Heart right ventricle (tissue), 16 donors: ENCODE results near the gene STK24. TPM values are rescaled to one million over a fixed set of nuclear protein-coding genes. Genes with fewer than 3 reads are reported as not detected.
"Not testable (repeated sequence)": the region's sequence is repeated elsewhere in the genome, so short reads cannot be mapped to it uniquely, and the experiment has no call there.

Experiments used
- ATAC-seq, 8 donors: fragments of 200-7000 bp; cut with Tn5 transposase; one replicate each; pipeline ENCODE4 v1.9.1; 2020; ENCODE audit warnings: mild to moderate bottlenecking in 8 of 8, moderate library complexity in 8 of 8, moderate number of reproducible peaks in 1 of 8
- DNase-seq, 2 donors: peaks; one replicate each; pipeline ENCODE4 v3.0.0-alpha.2; 2020
- H3K27ac ChIP-seq, 10 donors: fragments of 200-600 bp; sonication (generic) in 2 of 10; one replicate each; pipeline versions ENCODE4 v1.5.0 to v1.8.0; 2020 to 2022; ENCODE audit warnings: mild to moderate bottlenecking in 3 of 10
- H3K27me3 ChIP-seq, 7 donors: fragments of 200-600 bp; one replicate each; pipeline ENCODE4 v1.8.0; 2021 to 2022; ENCODE audit warnings: mild to moderate bottlenecking in 2 of 7
- H3K36me3 ChIP-seq, 9 donors: fragments of 200-600 bp; sonication (generic) in 1 of 9; one replicate each; pipeline versions ENCODE4 v1.5.0 to v1.8.0; 2020 to 2022; ENCODE audit warnings: mild to moderate bottlenecking in 2 of 9
- H3K4me1 ChIP-seq, 9 donors: fragments of 200-600 bp; sonication (generic) in 1 of 9; one replicate each; pipeline versions ENCODE4 v1.5.0 to v1.8.0; 2020 to 2022; ENCODE audit warnings: mild to moderate bottlenecking in 4 of 9
- H3K4me3 ChIP-seq, 10 donors: fragments of 200-600 bp; sonication (generic) in 2 of 10; one replicate each; pipeline versions ENCODE4 v1.5.0 to v1.8.0; 2020 to 2022; ENCODE audit warnings: mild to moderate bottlenecking in 7 of 10, moderate library complexity in 2 of 10
- H3K9me3 ChIP-seq, 11 donors: fragments of 200-600 bp in 10 of 11; sonication (generic) in 2 of 11; one replicate each; pipeline versions ENCODE4 v1.5.0 to v1.8.0; 2013 to 2022; ENCODE audit warnings: mild to moderate bottlenecking in 2 of 11, control low read depth in 1 of 11, moderate library complexity in 1 of 11
- WGBS, 2 donors: extraction: QIAGEN DNeasy Blood & Tissue Kit; methylation state at CpG; one replicate each; pipeline ENCODE4 v1.1.7; 2013; ENCODE audit warnings: inconsistent platforms in 1 of 2; 5-methylcytosine and 5-hydroxymethylcytosine counted together
- intact Hi-C, 10 donors: fragments of 100-400 bp; cut with DNase I; formaldehyde crosslinking; loops; one replicate each; pipeline versions ENCODE4 v1.11.1 to v1.14.2; 2022
- polyA plus RNA-seq, 2 donors: library from polyadenylated mRNA; stranded (reverse); fragments of 200-250 nt; gene quantifications; one replicate each; pipeline ENCODE4 v1.2.3, GENCODE V29; 2013
- total RNA-seq, 10 donors: library from RNA; stranded (reverse); fragmentation: NEBNext Ultra II Directional in 3 of 10; extraction: Animal tissue kit (Norgen Biotek cat#: 25700) in 3 of 10; gene quantifications; one replicate each; pipeline versions ENCODE4 v1.2.1 to v1.2.4, GENCODE V29; 2021 to 2023
- TF ChIP-seq, protein P1 (sequence below), 9 donors: fragments of 200-600 bp; sonication (generic) in 2 of 9; IDR thresholded peaks; one replicate each; pipeline versions ENCODE4 v1.5.0 to v1.8.0; 2021 to 2022; ENCODE audit warnings: antibody characterized with exemption in 9 of 9, mild to moderate bottlenecking in 5 of 9, moderate library complexity in 1 of 9
- donor health status: Arrhythmogenic right ventricular cardiomyopathy.
- donor health status: ischemic (EF 13 %, LVEDD 7.1; RV severe dilation, severe dysfunction).
- donor health status: healthy with polysubstance abuse.
- donor health status: DM: no; HTN: yes; CAD: no.
- donor health status: DM: no; HTN: no; CAD: no.
- donor health status: ischemic (EF 25% LVEDD 6.9; RV normal size, moderate dysfunction).
- donor health status: ischemic (EF 25% LVEDD 5.7; RV mildly dilated, moderate dysfunction).
- donor health status: healthy.
- donor health status: DM: yes; HTN: yes; CAD: no.
- donor health status: Ischemic cardiomyopathy.
- donor health status: ischemic (EF 35%, LVEDD 5.7; RV mildly dilated, moderate dysfunction).
- donor health status: nonischemic (EF 11% LVEDD 7.7; RV severe dilation, severe dysfunction).
- donor health status: DM: yes; HTN: yes; CAD: no.
- donor health status: PGD.
- donor health status: ischemic (EF 29% LVEDD 5.4; RV normal size, mild dysfunction).
- donor health status: nonischemic (EF 23%, LVEDD 6.1; RV moderate dilation, normal function).

STK24 gene
- total and polyA plus RNA-seq, 12 donors, result 20.8 to 72.9 (median 61.5) TPM

- ATAC-seq, result no peak
- Histone ChIP-seq H3K9me3 (peaks cover 0 to 8% (median 0%) of the 10 kb centered on the region in 11 donors), H3K4me1 (peaks cover 0 to 4% (median 0%) of the 10 kb centered on the region in 9 donors), H3K36me3 (no peaks in the 10 kb centered on the region), H3K27ac (no peak overlapping the region), H3K4me3 (no peak overlapping the region), H3K27me3 (no peaks in the 10 kb centered on the region)
- TF ChIP-seq, protein P1, sequence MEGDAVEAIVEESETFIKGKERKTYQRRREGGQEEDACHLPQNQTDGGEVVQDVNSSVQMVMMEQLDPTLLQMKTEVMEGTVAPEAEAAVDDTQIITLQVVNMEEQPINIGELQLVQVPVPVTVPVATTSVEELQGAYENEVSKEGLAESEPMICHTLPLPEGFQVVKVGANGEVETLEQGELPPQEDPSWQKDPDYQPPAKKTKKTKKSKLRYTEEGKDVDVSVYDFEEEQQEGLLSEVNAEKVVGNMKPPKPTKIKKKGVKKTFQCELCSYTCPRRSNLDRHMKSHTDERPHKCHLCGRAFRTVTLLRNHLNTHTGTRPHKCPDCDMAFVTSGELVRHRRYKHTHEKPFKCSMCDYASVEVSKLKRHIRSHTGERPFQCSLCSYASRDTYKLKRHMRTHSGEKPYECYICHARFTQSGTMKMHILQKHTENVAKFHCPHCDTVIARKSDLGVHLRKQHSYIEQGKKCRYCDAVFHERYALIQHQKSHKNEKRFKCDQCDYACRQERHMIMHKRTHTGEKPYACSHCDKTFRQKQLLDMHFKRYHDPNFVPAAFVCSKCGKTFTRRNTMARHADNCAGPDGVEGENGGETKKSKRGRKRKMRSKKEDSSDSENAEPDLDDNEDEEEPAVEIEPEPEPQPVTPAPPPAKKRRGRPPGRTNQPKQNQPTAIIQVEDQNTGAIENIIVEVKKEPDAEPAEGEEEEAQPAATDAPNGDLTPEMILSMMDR (IDR thresholded peaks at IDR 0.05), result no peak
- intact Hi-C loops, result no loop called here
- no peak for DNase-seq
- WGBS, 2 donors, result 94 to 96% methylated on average over 2 of the region's 2 CpGs
Measured at GRCh38 chr13:98591721-98592361, 14.9 kb upstream of the STK24 start.

DNA sequence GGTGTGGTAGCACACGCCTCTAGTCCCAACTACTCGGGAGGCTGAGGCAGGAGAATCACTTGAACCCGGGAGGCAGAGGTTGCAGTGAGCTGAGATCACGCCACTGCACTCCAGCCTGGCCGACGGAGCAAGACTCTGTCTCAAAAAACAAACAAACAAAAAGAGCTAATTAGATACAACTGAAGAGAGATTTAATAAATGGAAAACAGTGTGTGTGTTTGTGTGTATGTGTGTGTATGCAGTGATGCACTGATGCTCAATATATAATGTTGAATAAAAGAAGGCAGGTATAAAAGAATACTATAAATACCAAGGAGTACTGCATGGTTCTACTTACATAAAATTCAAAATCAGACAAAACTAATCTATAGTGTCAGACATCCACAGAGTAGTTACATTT, 13.6 kb upstream of the STK24 start:
- intact Hi-C loops, H3K27ac ChIP-seq, ATAC-seq, DNase-seq, H3K9me3 ChIP-seq, H3K4me3 ChIP-seq, H3K36me3 ChIP-seq, H3K4me1 ChIP-seq, H3K27me3 ChIP-seq: not testable (repeated sequence)
- 93 to 95% methylated on average over 6 of the region's 6 CpGs for WGBS, 2 donors

GRCh38 chr13:98589516-98589915, 12.6 kb upstream of the STK24 start:
- H3K36me3 ChIP-seq, H3K9me3 ChIP-seq, H3K27ac ChIP-seq, H3K27me3 ChIP-seq, H3K4me3 ChIP-seq, DNase-seq, intact Hi-C loops, H3K4me1 ChIP-seq, ATAC-seq: not testable (repeated sequence)
- 88 to 92% methylated on average over 12 of the region's 12 CpGs for WGBS, 2 donors

DNA sequence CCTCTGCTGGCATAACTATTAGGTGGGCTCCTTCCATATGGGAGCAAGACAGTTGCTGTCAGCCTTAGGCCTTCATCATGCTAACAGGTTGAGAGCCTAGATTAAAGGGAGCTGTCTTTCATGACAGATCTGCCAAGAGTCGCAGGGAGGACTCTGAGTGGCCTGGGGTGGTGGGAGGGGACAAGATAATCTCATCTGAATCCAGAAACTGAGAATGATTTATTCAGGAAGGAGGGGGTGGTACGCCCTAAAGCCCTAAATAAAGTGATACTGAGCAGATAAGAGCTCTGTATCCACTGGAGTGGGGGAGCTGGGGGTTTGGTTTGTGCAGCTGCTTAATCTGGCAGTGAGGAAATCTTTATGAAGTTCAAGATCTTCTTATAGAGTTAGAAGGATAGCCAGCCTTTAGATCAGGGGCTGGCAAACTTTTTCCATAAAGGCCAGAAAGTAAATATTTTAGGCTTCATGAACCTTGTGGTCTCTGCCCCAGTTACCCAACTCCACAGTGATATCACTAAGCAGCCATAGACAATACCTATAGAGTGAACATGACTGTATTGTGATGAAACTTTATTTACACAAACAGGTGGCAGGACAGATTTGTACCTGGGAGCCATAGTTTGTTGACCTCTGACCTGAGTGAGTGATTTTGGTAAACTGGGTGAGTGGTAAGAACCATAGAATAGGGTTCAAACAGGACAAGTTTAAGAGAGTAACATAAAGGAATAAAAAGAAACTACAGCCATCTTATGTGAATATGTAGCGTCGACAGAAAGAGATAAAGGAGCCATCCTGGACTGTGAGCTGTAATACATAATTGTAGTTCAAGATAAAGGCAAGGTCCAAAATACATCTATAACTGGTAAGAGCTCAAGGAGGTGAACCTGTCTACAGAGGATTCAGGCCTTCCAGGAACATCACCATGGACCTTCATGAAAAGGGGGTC, 9.8 kb upstream of the STK24 start:
- no peaks in the 10 kb centered on the region for H3K36me3 ChIP-seq
- TF ChIP-seq, protein P1 (IDR thresholded peaks at IDR 0.05), result no peak
- intact Hi-C loops, result no loop called here
- DNase-seq (no peak), ATAC-seq (no peak)
- peaks cover 0 to 8% (median 0%) of the 10 kb centered on the region in 11 donors for H3K9me3 ChIP-seq
- H3K27me3 ChIP-seq, result no peaks in the 10 kb centered on the region
- WGBS, 2 donors, result 86 to 89% methylated on average over 4 of the region's 4 CpGs
- H3K4me3 ChIP-seq, result no peak overlapping the region
- H3K27ac ChIP-seq, result no peak overlapping the region
- peaks cover 0 to 15% (median 8%) of the 10 kb centered on the region in 9 donors for H3K4me1 ChIP-seq

DNA sequence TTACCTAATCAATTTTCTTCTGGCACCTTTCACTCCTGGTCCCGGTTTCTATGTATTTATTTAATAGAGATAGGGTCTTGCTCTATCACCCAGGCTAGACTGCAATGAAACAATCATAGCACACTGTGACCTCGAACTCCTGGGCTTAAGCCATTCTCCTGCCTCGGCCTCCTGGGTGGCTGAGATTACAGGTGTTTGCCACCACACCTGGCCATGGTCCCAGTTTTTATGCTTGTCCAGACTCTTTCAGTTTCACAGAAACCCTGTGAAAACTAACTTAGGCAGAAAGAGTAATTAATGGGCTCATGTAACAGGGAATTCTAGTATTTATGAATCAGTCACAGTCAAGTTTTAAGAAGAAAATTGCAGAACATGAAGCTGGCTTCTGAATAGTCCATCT, 9.0 kb upstream of the STK24 start:
- intact Hi-C loops, result no loop called here
- 91 to 93% methylated on average over 3 of the region's 3 CpGs for WGBS, 2 donors
- Histone ChIP-seq H3K4me1 (peaks cover 0 to 19% (median 15%) of the 10 kb centered on the region in 9 donors), H3K4me3 (no peak overlapping the region), H3K27ac (no peak overlapping the region), H3K9me3 (peaks cover 0 to 8% (median 0%) of the 10 kb centered on the region in 11 donors), H3K27me3 (no peaks in the 10 kb centered on the region), H3K36me3 (no peaks in the 10 kb centered on the region)
- DNase-seq, result no peak
- TF ChIP-seq, protein P1 (IDR thresholded peaks at IDR 0.05), result no peak
- ATAC-seq, result no peak
